ENCODE data around the gene BORCS6. TPM values are rescaled to one million over a fixed set of nuclear protein-coding genes. Genes with fewer than 3 reads are reported as not detected.
A peak's percentile ranks its signal among the peaks of the same experiment; 100 is the strongest.

Gene BORCS6
- total and polyA plus RNA-seq, 4 donors, result 4.1 to 6.8 (median 5.7) TPM

DNA sequence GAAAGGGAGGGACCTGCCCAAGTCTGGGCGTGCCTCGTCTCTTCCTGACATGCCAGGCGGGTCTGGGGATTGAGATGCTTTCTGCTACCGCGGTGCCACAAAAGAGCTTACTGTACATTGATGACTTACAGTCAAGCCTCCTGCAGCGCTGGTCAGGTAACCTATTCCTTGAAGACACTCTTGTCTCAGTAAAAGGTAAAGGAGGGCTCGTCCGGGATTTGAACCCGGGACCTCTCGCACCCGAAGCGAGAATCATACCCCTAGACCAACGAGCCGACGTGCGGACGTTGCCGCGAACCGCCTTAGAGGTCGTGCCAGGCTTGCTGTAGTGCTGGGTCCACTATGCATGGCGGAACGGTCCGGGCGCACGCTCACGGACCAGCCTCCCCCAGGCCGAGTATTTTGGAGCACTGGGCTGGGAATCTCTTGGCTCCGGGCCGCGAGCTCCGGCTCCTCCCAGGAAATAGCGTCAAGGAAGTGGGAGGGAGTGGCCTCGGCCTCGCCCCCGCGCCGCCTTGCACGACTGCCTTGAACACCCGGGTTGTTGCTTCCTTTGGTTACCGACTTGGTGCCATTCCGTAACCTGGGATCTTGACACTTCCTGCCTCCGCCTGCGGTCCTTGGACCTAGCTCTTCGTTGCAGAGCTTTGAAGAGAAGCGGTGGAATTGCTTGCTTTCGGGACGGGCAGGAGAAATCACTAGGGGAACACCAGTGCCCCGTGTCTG is 32.8 kb upstream of the BORCS6 start:
- H3K27me3 ChIP-seq (ENCODE audit: control insufficient read depth in 4 of 4, insufficient read depth in 4 of 4, low read length in 3 of 4), result no peaks in the 10 kb centered on the region
- H3K4me3 ChIP-seq (ENCODE audit: low read depth in 1 of 3, low read length in 3 of 3), result peak overlapping the region; percentile 60 to 77 (median 67)
- peaks cover 0 to 8% (median 5%) of the 10 kb centered on the region in 4 donors for H3K36me3 ChIP-seq (ENCODE audit: control insufficient read depth in 4 of 4, insufficient read depth in 3 of 4, low read depth in 1 of 4, low read length in 3 of 4)
- under 1% methylated on average over 49 of the region's 49 CpGs for WGBS
- peak overlapping the region; percentile 32 to 91 for H3K9ac ChIP-seq (ENCODE audit: low read depth in 1 of 2, low read length in 2 of 2)
- peaks cover 4 to 25% (median 15%) of the 10 kb centered on the region in 4 donors for H3K4me1 ChIP-seq (ENCODE audit: control insufficient read depth in 4 of 4, insufficient read depth in 4 of 4, low read length in 3 of 4)
- peak; percentile 96 for DNase-seq (ENCODE audit: low spot score)
- TF ChIP-seq, protein P1, sequence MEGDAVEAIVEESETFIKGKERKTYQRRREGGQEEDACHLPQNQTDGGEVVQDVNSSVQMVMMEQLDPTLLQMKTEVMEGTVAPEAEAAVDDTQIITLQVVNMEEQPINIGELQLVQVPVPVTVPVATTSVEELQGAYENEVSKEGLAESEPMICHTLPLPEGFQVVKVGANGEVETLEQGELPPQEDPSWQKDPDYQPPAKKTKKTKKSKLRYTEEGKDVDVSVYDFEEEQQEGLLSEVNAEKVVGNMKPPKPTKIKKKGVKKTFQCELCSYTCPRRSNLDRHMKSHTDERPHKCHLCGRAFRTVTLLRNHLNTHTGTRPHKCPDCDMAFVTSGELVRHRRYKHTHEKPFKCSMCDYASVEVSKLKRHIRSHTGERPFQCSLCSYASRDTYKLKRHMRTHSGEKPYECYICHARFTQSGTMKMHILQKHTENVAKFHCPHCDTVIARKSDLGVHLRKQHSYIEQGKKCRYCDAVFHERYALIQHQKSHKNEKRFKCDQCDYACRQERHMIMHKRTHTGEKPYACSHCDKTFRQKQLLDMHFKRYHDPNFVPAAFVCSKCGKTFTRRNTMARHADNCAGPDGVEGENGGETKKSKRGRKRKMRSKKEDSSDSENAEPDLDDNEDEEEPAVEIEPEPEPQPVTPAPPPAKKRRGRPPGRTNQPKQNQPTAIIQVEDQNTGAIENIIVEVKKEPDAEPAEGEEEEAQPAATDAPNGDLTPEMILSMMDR (IDR thresholded peaks at IDR 0.05; ENCODE audit: low read depth, low read length, missing input control), result no peak
- TF ChIP-seq EGR1 (IDR thresholded peaks at IDR 0.05; ENCODE audit: low read depth in 2 of 2) (peak; percentile 93 to 99), HNF4G (IDR thresholded peaks at IDR 0.05) (no peak), GABPA (IDR thresholded peaks at IDR 0.05 in 1 of 2, conservative IDR thresholded peaks at IDR 0.05 in 1 of 2) (peak; percentile 56 to 90), FOXA1 (IDR thresholded peaks at IDR 0.05) (no peak), TAF1 (conservative IDR thresholded peaks at IDR 0.05) (peak; percentile 19), RAD21 (IDR thresholded peaks at IDR 0.05) (no peak), JUND (IDR thresholded peaks at IDR 0.05) (peak in 1 of 2 donors; percentile 14), NR2F2 (IDR thresholded peaks at IDR 0.05) (no peak), SP1 (IDR thresholded peaks at IDR 0.05) (peak; percentile 67), RXRA (IDR thresholded peaks at IDR 0.05) (peak; percentile 25 to 49), HNF4A (conservative IDR thresholded peaks at IDR 0.05) (peak in 1 of 2 donors; percentile 12), YY1 (IDR thresholded peaks at IDR 0.05) (peak; percentile 74), FOXA2 (IDR thresholded peaks at IDR 0.05) (no peak)
- TF ChIP-seq, protein P2, sequence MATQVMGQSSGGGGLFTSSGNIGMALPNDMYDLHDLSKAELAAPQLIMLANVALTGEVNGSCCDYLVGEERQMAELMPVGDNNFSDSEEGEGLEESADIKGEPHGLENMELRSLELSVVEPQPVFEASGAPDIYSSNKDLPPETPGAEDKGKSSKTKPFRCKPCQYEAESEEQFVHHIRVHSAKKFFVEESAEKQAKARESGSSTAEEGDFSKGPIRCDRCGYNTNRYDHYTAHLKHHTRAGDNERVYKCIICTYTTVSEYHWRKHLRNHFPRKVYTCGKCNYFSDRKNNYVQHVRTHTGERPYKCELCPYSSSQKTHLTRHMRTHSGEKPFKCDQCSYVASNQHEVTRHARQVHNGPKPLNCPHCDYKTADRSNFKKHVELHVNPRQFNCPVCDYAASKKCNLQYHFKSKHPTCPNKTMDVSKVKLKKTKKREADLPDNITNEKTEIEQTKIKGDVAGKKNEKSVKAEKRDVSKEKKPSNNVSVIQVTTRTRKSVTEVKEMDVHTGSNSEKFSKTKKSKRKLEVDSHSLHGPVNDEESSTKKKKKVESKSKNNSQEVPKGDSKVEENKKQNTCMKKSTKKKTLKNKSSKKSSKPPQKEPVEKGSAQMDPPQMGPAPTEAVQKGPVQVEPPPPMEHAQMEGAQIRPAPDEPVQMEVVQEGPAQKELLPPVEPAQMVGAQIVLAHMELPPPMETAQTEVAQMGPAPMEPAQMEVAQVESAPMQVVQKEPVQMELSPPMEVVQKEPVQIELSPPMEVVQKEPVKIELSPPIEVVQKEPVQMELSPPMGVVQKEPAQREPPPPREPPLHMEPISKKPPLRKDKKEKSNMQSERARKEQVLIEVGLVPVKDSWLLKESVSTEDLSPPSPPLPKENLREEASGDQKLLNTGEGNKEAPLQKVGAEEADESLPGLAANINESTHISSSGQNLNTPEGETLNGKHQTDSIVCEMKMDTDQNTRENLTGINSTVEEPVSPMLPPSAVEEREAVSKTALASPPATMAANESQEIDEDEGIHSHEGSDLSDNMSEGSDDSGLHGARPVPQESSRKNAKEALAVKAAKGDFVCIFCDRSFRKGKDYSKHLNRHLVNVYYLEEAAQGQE (IDR thresholded peaks at IDR 0.05), result no peak
- TF ChIP-seq, protein P3, sequence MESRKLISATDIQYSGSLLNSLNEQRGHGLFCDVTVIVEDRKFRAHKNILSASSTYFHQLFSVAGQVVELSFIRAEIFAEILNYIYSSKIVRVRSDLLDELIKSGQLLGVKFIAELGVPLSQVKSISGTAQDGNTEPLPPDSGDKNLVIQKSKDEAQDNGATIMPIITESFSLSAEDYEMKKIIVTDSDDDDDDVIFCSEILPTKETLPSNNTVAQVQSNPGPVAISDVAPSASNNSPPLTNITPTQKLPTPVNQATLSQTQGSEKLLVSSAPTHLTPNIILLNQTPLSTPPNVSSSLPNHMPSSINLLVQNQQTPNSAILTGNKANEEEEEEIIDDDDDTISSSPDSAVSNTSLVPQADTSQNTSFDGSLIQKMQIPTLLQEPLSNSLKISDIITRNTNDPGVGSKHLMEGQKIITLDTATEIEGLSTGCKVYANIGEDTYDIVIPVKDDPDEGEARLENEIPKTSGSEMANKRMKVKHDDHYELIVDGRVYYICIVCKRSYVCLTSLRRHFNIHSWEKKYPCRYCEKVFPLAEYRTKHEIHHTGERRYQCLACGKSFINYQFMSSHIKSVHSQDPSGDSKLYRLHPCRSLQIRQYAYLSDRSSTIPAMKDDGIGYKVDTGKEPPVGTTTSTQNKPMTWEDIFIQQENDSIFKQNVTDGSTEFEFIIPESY (IDR thresholded peaks at IDR 0.05), result no peak
- TF ChIP-seq, protein P4, sequence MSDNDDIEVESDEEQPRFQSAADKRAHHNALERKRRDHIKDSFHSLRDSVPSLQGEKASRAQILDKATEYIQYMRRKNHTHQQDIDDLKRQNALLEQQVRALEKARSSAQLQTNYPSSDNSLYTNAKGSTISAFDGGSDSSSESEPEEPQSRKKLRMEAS (IDR thresholded peaks at IDR 0.05), result peak; percentile 62
- TF ChIP-seq, protein P5, sequence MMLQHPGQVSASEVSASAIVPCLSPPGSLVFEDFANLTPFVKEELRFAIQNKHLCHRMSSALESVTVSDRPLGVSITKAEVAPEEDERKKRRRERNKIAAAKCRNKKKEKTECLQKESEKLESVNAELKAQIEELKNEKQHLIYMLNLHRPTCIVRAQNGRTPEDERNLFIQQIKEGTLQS (IDR thresholded peaks at IDR 0.05), result peak; percentile 96
- H3K9me3 ChIP-seq (ENCODE audit: control insufficient read depth in 4 of 4, low read length in 3 of 4), result no peaks in the 10 kb centered on the region
- peak overlapping the region; percentile 82 to 93 for H3K27ac ChIP-seq (ENCODE audit: low read depth in 1 of 2, low read length in 2 of 2)

All from liver (tissue), 9 donors.